ENCODE data around the gene ACMSD.

GRCh38 chr2:134900151-134900550 lies 61.7 kb downstream of the ACMSD start:
- TF ChIP-seq, protein P1, sequence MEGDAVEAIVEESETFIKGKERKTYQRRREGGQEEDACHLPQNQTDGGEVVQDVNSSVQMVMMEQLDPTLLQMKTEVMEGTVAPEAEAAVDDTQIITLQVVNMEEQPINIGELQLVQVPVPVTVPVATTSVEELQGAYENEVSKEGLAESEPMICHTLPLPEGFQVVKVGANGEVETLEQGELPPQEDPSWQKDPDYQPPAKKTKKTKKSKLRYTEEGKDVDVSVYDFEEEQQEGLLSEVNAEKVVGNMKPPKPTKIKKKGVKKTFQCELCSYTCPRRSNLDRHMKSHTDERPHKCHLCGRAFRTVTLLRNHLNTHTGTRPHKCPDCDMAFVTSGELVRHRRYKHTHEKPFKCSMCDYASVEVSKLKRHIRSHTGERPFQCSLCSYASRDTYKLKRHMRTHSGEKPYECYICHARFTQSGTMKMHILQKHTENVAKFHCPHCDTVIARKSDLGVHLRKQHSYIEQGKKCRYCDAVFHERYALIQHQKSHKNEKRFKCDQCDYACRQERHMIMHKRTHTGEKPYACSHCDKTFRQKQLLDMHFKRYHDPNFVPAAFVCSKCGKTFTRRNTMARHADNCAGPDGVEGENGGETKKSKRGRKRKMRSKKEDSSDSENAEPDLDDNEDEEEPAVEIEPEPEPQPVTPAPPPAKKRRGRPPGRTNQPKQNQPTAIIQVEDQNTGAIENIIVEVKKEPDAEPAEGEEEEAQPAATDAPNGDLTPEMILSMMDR (IDR thresholded peaks at IDR 0.05; ENCODE audit: poor library complexity), result no peak
- no peak for TF ChIP-seq EZH2 (IDR thresholded peaks at IDR 0.05; ENCODE audit: borderline replicate concordance)
